GM19239 (cell line): ENCODE measurements around the gene MRPL9.

ENCODE experiments used
- DNase-seq: peaks from one replicate; pipeline ENCODE4 v3.0.0; 2011; ENCODE audit warnings: low spot score; ENCODE audit not compliant: insufficient read length
- FAIRE-seq: peaks from 2 replicates; lab custom pipeline; 2011; peaks lifted over from hg19 to GRCh38; lab: Jason Lieb, UNC

MRPL9 gene

DNA sequence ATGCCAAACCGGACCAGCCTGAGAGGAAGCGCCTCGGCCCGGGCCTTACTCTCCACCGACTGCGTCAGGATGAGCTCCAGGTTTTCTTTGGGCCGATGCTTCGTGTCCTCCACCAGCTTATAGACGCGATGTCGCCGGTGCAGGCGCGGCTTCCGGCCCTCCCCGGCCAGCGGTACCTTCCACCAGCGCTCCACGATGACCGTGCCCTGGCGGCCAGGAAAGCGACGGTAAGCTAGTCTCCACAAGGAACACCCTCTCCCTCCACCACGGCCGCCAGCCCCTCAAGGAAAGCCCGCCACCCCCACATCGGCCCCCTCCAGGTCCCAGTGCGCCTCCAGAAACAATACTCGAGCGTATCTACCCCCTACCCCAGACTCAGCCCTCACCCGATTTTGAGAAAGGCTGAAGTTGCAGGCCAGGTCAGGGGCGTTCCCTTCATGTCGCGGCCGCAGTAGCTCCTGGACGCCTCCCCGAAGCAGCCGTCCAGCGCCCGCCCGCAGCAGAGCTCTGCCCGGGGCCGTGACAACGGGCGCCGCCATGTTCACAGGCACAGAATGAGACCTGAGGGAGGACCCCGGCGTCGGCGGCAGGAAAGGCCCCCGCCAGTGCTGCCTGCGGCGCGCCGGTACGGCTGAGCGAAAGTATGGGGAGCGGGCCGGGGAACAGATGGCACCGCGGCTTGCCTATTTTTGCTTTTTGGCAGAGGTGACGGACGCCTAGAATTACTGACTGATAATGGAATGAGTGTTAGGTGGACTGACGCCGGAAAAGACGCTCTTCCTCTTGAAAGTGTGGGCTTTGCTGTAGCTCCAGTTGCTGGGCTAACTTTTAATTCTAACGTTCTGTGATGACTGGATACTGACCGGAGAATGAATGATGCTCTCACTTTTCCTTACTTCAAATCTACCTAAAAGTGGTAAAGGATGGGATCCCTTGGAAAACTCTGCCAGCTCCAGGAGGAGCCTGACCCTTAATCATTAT is at the start of gene MRPL9:
Gene MRPL9 (minus strand): TSS at position 556 of the 981 bp plus-strand sequence. CDS start 17 bp downstream, at position 539.
- DNase-seq (peak; percentile 94), FAIRE-seq (peak; percentile 91)

GRCh38 chr1:151811181-151811580 is 47.9 kb upstream of the MRPL9 start:
- FAIRE-seq (no peak), DNase-seq (no peak)

- DNase-seq (no peak), FAIRE-seq (no peak)
These were observed 46.8 kb upstream of the MRPL9 start for GRCh38 chr1:151809985-151810556.

GRCh38 chr1:151809290-151809984 is 46.1 kb upstream of the MRPL9 start:
- FAIRE-seq (no peak), DNase-seq (no peak)

DNA sequence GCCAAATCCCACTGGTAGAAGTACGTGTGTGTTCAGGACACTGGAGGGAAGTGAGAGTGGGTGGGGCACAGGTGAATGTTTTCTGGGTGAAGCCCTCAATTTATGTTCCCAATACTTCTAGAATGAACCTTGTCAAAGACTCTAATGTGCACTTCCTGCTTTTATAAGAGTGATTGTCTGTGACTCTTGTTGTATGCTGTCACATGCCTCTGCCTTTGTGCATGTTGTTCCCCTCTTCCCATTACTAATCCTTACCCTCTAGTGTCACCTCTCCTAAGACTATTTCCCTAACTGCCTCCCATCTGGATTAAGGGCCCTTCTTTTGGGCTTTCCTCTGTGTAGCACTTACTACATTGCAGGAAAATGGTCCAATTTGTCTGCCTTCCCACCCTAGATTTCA is 44.5 kb upstream of the MRPL9 start:
- DNase-seq (no peak), FAIRE-seq (no peak)

DNA sequence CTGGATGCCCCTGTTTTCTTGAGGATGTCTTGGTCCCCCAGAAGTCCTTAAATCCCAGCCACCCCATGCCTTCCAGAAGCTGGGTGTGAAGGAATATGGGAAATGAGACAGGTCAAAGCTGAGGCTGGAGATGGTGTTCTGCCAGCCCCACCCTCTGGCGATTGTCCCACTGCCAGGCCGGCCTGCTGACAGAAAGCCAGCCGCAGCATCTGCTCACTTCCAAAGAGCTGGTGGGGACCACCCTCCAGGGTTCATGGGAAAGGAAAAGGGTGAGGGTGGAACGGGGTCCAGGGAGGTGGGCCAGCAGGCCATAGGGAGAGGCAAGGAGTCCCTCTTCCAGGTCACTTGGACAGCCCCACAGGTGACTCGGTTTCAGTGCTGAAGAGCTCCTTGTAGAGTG is 43.8 kb upstream of the MRPL9 start:
- no peak for DNase-seq
- FAIRE-seq: no peak

- DNase-seq (no peak), FAIRE-seq (no peak)
These were observed 42.9 kb upstream of the MRPL9 start for GRCh38 chr1:151806170-151806569.

- FAIRE-seq (no peak), DNase-seq (no peak)
These were observed 41.9 kb upstream of the MRPL9 start, which contains the start of gene LINGO4 for GRCh38 chr1:151805066-151805820. LINGO4 (minus strand) TSS chr1:151805419; CDS start chr1:151802704, 2,715 bp downstream.

DNA sequence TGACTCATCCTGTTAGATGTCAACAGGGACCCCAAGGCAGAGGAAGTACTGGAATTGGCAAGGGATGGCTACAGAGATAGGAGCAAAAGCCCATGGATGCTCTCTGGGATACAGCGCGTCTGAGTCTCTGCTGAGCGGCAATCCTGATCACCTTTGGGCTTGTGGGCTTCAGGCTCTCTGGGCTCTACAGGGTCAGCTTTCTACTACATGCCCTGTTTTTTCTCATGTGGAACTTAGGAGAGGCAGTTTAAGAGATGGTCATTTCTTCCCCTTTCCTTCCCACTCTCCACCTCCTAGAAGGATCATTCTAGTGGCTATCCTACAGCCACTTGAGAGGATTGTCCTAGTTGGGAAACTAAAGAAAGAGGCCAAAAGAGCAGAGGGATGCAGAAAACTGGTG is 40.6 kb upstream of the MRPL9 start:
- DNase-seq (no peak), FAIRE-seq (no peak)

DNA sequence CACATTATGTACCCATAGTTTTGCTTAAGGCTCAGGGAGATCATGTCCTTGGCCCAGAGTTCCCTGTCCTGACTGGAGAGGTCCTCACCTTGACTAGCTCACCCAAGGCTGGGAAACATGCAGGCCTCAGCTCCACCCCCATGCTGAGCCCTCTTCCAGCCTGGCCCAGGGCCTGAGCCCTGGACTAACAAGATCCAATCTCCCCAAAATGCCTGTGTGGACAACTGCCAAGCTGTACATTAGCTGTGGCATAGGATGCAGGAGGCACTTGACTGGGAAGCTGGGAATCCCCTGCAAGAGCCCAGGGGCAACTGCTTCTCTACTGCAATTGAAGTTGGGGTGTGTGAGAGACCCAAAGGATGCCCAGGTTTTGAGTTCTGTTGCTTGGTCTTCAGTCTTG is 39.9 kb upstream of the MRPL9 start:
- no peak for DNase-seq
- FAIRE-seq: no peak

DNA sequence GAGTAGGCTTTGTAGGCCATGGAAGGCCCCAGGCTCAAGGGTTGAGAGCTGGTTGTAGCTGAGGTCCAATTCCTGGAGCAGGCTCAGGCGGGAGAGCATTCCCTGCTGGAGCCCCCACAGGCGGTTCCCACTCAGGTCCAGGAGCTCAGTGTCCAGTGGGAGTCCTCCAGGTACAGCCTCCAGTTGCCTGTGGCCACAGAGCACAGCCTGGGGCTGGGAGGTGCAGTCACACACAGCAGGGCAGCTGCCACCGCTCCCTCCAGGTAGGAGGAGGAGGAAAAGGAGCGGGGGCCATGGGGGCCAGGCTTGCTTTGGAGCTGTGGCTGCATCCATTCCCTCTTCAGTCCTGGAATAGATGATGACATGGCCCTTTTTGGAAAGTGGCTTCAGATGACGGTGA is 39.1 kb upstream of the MRPL9 start:
- FAIRE-seq: no peak
- DNase-seq: no peak

DNA sequence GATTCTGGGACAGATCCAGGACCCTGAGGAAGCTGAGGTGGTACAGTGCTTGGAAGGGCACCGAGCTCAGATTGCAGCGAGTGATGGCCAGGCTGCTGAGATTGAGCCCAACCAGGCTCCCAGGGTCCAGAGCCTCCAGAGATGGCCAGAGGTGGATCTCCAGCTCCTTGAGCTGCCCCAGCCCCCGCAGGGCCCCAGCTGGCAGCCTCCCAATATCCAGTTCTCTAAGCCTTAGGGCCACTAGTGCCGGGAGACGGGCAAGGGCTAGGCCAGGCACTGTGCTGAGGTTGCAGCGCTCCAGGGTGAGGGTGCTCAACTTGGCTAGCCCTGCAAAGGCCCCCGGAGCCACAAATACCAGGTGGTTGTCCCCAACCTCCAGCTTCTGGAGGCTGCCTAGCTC is 38.5 kb upstream of the MRPL9 start:
- FAIRE-seq: no peak

GRCh38 chr1:151801310-151801820 is 38.1 kb upstream of the MRPL9 start:
- FAIRE-seq (no peak), DNase-seq (no peak)

More for the DNA sequence above, 38.5 kb upstream of the MRPL9 start:
- no peak for DNase-seq

- DNase-seq: no peak
- no peak for FAIRE-seq
These were observed 37.5 kb upstream of the MRPL9 start for GRCh38 chr1:151800830-151801229.

- FAIRE-seq: no peak
- no peak for DNase-seq
These were observed 36.1 kb upstream of the MRPL9 start for GRCh38 chr1:151799179-151800022.

DNA sequence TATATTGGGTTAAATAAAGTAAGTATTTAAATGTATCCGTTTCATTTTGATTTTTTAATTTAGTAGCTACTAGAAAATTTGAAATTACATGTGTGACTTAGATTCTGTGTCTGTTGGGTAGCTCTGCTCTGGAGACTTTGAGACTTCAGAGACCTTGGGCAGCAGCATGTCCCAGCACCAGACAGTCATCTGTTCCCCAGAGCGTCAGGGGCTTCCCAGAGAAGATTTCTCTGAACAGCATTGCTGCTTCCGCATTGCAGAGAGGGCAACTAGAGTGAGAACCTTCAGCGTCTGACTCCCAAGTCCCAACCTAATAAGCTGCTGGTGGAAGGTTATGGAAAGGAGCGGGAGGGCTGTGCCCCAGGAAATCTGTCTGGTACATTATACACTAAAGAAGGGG is 35.3 kb upstream of the MRPL9 start:
- FAIRE-seq (no peak), DNase-seq (no peak)

GRCh38 chr1:151790940-151791651 is 27.8 kb upstream of the MRPL9 start:
- FAIRE-seq: no peak
- DNase-seq: no peak
